DND-41 (cell line): ENCODE data around the gene ZAP70.

Source experiments
- EZH2 ChIP-seq: IDR thresholded peaks from 3 replicates; pipeline ENCODE4 v1.6.1; 2012; ENCODE audit warnings: borderline replicate concordance, low read depth, mild to moderate bottlenecking, moderate library complexity, low read length, inconsistent platforms; ENCODE audit not compliant: severe bottlenecking
- TF ChIP-seq, protein P1 (sequence below): IDR thresholded peaks from 2 replicates; pipeline ENCODE4 v1.5.1; 2012; ENCODE audit warnings: borderline replicate concordance, low read length, moderate library complexity, mild to moderate bottlenecking; ENCODE audit not compliant: poor library complexity, severe bottlenecking; ENCODE audit errors: extremely low read depth

DNA sequence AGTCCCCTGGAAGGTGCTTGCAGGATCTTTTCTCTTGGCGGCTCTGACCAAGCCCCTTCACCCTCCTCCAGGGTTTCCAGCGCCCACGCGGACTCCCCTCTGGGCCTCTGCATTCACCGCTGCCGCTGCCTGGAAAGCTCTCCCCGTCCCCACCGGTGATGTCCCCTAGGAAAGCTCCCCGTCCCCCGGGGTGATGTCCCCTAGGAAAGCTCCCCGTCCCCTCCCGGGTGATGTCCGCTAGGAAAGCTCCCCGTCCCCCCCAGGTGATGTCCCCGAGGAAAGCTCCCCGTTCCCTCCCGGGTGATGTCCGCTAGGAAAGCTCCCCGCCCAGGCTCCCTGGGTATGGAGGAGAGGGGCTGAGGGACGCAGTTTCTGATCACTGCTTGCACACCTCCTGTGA lies 27.9 kb downstream of the ZAP70 start:
- TF ChIP-seq, protein P1, sequence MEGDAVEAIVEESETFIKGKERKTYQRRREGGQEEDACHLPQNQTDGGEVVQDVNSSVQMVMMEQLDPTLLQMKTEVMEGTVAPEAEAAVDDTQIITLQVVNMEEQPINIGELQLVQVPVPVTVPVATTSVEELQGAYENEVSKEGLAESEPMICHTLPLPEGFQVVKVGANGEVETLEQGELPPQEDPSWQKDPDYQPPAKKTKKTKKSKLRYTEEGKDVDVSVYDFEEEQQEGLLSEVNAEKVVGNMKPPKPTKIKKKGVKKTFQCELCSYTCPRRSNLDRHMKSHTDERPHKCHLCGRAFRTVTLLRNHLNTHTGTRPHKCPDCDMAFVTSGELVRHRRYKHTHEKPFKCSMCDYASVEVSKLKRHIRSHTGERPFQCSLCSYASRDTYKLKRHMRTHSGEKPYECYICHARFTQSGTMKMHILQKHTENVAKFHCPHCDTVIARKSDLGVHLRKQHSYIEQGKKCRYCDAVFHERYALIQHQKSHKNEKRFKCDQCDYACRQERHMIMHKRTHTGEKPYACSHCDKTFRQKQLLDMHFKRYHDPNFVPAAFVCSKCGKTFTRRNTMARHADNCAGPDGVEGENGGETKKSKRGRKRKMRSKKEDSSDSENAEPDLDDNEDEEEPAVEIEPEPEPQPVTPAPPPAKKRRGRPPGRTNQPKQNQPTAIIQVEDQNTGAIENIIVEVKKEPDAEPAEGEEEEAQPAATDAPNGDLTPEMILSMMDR = no peak
- TF ChIP-seq EZH2 = no peak
